Occipital lobe (tissue), 2 donors: ENCODE data around the gene GAREM1. TPM values are rescaled to one million over a fixed set of nuclear protein-coding genes. Genes with fewer than 3 reads are reported as not detected.

Source experiments
- DNase-seq: peaks from one replicate; lab custom pipeline; 2025; lab: John Stamatoyannopoulos, UW
- total RNA-seq: library from RNA; depleted of rRNA; stranded (reverse); fragments of >200 nt; gene quantifications from one replicate; pipeline ENCODE4 v1.2.3, GENCODE V29; 2014

The GAREM1 gene
- total RNA-seq, 1 donor from 2014 or later, result 22.0 TPM

- no peak for DNase-seq
Observed at GRCh38 chr18:32328974-32329373, 141.7 kb downstream of the GAREM1 start.

DNA sequence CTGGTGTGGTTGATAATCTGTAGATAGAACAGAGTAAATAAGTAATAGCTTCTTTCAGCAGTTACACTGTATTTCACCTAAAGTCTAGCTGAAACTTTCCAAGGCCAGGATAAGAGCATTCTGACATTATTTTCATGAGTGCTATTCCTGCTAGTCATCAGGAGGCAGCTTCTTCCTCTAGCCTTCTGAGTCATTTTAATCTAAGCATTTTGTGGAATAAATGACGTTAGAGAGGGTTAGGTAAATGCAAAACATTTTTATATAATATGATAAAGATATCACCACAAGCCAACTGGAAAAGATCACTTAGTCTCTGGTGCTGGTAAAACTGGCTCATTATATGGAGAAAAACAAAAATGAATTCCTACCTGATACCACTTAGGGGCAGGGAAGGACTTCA, 142.3 kb downstream of the GAREM1 start:
- no peak for DNase-seq

DNA sequence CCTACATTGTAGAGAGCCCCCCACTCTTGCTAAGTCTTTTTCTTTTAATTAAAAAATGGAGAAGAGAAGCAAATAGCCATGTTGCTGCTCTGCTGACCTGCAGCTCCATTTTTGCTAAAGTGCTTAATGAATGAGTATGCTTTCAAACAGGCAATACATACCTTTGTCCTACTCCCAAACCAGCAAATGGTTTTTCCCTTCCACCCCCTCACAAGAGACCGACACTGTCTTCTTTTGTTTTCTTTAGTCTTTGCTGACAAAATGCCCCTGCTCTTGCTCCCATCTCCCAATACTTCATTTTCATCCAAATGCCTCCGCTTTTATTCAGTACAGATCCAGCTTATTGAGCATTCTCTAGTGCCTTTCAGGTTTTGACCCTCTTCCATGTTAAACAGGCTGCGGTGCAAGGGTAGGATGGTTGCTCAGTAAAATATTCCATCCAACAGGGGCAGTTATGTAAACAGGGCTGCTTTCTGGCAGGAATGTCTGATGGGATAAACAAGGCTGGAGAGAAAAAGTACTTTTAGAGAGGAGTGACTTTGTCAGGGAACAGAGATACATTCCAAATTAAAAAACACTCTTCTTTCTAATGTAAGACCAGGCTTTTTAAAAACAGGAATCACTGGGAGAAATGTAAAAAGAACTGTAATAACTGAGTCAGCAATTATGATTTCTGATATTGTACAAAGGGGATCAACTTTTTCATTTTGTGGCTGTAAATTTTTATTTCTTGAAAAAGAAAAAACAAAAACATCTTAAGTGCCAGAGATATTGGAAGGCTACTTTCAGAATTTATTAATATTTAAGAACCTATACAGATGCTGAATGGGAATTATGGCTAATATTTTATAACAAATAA, 144.0 kb downstream of the GAREM1 start:
- no peak for DNase-seq

DNA sequence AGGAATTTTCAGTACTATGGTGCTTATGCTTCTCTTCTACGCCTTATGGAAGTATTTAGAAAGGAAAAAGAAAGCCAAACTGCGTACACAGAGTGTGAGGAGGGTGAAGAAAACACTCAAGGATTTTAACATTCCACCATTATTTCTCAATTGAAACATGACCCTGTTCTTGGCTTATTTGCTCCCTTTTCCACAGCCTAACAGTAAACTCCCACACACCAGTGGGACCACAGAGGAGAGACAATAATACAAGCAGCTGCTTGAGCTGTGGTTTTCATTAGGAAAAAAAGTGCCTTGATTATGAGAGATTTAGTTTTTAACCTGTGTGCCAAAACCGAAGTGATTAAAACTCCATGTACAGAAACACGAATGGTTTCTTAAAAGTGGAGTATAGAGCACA, 146.5 kb downstream of the GAREM1 start:
- no peak for DNase-seq

GRCh38 chr18:32321826-32322225, 148.9 kb downstream of the GAREM1 start:
- no peak for DNase-seq

GRCh38 chr18:32319084-32319483, 151.6 kb downstream of the GAREM1 start:
- DNase-seq, result no peak

- DNase-seq, result no peak
Observed at GRCh38 chr18:32318581-32318980, 152.1 kb downstream of the GAREM1 start.

- DNase-seq, result no peak
Observed at GRCh38 chr18:32317651-32318050, 153.0 kb downstream of the GAREM1 start.

- DNase-seq, result no peak
Observed at GRCh38 chr18:32315881-32316280, 154.8 kb downstream of the GAREM1 start.

DNA sequence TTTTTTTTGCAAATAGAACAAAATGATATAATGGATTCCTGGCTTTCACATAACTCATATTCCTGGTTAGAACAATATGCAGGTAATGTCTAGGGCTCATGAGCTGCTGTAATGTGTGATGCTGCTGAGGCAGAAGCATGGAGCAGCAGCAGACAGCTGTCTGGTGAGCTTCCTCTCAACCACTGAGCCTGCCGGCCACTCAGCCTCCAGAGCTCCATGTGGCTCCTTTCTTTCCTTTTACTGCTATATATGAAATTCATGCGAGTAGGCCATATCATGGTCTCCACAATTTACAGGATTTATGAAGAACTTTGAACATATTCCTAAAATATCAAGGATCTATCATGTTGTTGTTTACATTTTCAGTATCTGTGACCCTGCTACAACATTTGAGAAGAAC, 159.9 kb downstream of the GAREM1 start:
- no peak for DNase-seq

DNA sequence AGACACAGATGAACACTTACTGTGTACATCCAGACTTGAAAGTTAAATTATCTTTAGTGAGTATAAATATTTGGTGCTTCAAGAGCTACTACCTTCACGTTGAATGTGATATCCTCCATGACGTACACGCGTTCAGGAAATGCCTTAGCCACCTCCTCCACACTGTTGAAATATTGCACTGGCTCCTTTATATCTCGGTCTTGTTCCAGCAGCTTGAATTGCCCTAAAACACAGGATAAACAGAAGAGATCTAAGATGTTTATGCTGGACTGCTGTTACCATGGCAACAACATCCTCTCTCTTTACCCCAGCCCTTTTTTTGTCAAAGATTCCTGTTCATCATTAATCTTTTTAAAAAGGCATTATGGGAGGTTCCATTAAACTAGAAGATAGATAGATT, 160.6 kb downstream of the GAREM1 start:
- DNase-seq, result no peak

DNA sequence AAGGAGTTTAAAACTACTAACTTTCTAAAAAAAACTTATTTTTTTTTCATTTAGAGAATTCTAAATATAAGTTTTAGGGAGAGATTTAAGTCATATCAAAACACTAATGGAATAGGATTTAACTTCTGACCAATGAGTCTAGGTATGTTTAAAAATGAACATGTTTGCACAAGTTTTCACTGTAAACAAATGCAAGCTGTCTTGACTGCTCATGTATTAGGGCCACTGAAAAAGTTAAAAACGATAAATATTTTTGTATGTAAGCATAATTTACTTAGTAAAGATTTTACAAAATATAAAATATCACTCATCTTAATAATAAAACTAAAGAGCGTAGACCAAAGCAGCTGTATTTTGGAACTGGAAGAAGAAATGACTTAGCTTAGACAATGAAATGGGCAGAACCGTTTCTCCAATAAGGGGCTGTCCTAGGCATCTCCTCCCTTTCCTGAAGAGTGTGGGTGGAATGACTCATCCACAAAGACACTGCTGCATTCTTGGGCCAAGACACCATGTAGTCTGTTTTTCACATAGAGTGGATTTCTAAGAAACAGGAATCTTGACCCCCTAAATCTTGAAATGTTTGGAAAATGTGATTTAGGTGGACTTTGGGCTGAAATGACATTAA, 162.1 kb downstream of the GAREM1 start:
- DNase-seq, result no peak

DNA sequence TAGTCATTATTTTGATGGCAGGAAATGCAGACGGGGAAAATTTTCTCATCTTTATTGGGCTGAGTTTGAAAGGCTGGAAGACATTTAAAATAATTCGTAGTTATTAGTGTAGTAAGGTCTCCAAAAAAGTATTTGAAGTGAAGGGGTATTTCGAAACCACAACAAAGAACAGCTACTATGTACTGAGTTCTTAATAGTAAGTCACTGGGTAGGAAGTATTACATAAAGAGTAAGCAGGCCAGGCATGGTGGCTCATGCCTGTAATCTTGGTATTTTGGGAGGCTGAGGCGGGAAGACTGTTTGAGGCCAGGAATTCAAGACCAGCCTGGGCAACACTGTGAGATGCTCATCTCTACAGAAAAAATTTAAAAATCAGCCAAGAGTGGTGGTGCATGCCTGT, 167.3 kb downstream of the GAREM1 start:
- no peak for DNase-seq

- no peak for DNase-seq
Observed at GRCh38 chr18:32302806-32303205, 167.9 kb downstream of the GAREM1 start.

GRCh38 chr18:32301976-32302743, 168.5 kb downstream of the GAREM1 start:
- no peak for DNase-seq

DNA sequence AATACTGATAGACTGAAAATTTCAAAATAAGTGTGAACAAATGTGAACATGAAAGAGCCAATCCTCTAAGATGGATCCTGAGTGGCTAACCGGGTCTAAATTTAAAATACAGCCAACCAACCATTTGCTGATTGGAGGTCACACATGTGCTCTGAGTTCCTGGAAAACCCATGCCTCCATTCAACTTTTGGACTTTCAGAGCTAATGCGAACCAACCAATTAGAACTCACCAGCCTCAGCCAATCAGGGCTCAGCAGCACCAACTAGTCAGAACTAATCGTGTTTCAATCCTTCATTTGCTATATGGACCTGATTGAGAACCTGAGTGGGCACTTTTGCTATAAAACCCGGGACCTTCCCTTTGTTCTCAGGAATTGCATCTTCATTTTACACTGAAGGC, 169.3 kb downstream of the GAREM1 start:
- no peak for DNase-seq

- no peak for DNase-seq
Observed at GRCh38 chr18:32300914-32301313, 169.8 kb downstream of the GAREM1 start.

- DNase-seq, result no peak
Observed at GRCh38 chr18:32299484-32299883, 171.2 kb downstream of the GAREM1 start.

DNA sequence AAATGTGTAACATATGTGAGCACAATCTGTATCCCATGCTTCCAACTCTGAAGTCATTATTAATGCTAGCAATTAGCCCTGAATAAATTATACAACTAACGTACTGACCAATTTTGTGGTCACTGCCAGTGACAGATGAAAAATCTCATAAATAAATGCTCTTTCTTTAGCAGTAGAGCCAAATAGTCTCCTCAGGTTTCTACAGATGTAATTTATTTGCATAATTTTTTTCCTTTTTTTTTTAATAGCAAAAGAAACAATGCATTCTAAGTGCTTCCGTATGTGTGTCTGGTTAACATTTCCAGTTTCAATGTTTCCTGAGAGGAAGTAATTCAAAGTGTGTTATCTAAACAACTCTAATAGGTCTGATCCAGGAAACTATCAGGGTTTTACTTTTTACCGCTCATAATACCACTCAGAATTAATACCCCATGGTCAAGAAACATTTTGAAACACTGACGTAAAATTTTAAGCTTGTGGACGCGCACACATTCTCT, 172.5 kb downstream of the GAREM1 start:
- no peak for DNase-seq

- DNase-seq, result no peak
Observed at GRCh38 chr18:32297579-32298170, 173.0 kb downstream of the GAREM1 start.

DNA sequence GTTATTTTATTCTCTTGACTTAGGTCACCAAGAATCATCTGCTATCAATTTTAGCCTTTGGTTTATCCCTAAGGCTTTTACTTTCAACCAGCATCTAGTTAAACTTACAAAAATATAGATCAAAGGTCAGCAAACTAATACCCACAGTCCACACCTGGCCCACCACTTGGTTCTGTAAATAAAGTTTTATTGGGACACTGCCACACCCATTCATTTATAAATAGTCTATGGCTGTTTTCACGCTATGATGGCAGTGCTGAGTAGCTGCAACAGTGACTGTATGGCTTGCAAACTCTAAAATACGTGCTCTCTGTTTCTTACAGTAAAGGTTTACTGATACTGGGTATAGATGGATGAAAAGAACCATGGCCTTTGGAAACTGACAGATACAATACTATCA, 173.8 kb downstream of the GAREM1 start:
- DNase-seq, result no peak

GRCh38 chr18:32295604-32296003, 175.1 kb downstream of the GAREM1 start:
- no peak for DNase-seq
